ENCODE results near the gene CAPNS1. TPM values are rescaled to one million over a fixed set of nuclear protein-coding genes. Genes with fewer than 3 reads are reported as not detected.

Gene CAPNS1
- total RNA-seq, 2 donors from 2014 or later = 53.7 to 56.0 TPM

DNA sequence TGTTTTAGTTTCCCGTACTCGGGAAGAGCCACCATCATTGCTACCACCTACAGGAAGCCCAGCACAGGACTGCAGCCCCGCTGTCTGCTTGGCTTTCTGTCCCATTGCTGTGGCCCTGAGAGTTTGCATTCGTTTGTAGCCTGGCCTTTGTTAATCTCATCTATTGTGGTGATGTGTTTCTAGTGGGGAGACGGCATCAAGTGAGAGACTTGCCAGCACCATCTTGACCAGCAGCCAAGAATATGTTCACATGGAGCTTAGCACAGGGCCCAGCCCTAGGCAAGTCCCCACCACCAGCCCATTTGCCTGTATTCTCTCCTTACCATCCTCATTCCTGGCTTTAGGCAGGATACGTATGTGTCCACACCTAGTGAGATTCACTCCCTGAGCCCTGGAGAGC is 46.2 kb upstream of the CAPNS1 start:
- DNase-seq (no peak), ATAC-seq (no peak)
- no peak overlapping the region for H3K4me3 ChIP-seq
- no peaks in the 10 kb centered on the region for H3K27me3 ChIP-seq
- WGBS, 2 donors = 67 to 94% methylated on average over 5 to 6 of the region's 6 CpGs
- intact Hi-C loops (cut with DNase I) = no loop called here
- no peaks in the 10 kb centered on the region for H3K9me3 ChIP-seq
- H3K27ac ChIP-seq = no peak overlapping the region
- no peak for TF ChIP-seq POLR2A (IDR thresholded peaks at IDR 0.05)
- TF ChIP-seq CTCF (IDR thresholded peaks at IDR 0.05) = no peak
- no peaks in the 10 kb centered on the region for H3K4me1 ChIP-seq
- H3K36me3 ChIP-seq (replicated peaks in 1 of 2; ENCODE audit: insufficient read depth in 1 of 2, low read depth in 2 of 2) = no peaks in the 10 kb centered on the region

- Histone ChIP-seq H3K4me1 (no peaks in the 10 kb centered on the region), H3K9me3 (no peaks in the 10 kb centered on the region), H3K36me3 (replicated peaks in 1 of 2; ENCODE audit: insufficient read depth in 1 of 2, low read depth in 2 of 2) (no peaks in the 10 kb centered on the region), H3K4me3 (no peak overlapping the region), H3K27me3 (no peaks in the 10 kb centered on the region), H3K27ac (no peak overlapping the region)
- ATAC-seq (no peak), DNase-seq (no peak)
- no peak for TF ChIP-seq POLR2A (IDR thresholded peaks at IDR 0.05)
- 94 to 95% methylated on average over 6 of the region's 6 CpGs for WGBS, 2 donors
- intact Hi-C loops (cut with DNase I) = no loop called here
Measured at GRCh38 chr19:36097036-36097435, 42.8 kb upstream of the CAPNS1 start.

DNA sequence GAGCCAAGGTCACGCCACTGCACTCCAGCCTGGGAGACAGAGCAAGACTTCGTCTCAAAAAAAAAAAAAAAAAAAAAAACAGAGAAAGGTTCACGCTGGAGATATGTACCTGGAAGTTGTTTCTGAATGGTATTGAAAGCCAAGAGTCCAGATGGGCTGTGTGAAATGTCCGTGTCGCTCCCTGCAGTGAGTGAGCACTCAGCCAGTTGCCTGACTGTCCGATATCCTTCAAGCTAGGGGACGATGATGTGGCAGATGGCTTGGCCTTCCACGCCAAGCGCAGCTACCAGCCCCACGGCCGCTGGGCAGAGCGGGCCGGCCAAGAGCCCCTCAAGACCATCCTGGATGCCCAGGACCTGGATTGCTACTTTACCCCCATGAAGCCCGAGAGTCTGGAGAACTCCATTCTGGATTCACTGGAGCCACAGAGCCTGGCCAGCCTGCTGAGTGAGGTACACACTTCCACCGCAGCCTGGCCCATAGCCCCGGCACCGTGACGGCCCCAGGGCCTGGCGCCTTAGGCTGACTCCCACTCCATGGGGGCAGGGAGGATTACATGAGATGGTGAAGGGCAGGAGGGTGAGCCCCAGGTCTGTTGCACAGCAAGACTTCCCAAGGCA is 40.6 kb upstream of the CAPNS1 start:
- Histone ChIP-seq H3K4me3 (no peak overlapping the region), H3K9me3 (no peaks in the 10 kb centered on the region), H3K4me1 (no peaks in the 10 kb centered on the region), H3K36me3 (replicated peaks in 1 of 2; ENCODE audit: insufficient read depth in 1 of 2, low read depth in 2 of 2) (no peaks in the 10 kb centered on the region), H3K27ac (no peak overlapping the region), H3K27me3 (no peaks in the 10 kb centered on the region)
- no peak for ATAC-seq
- 75 to 85% methylated on average over 8 to 19 of the region's 19 CpGs for WGBS, 2 donors
- intact Hi-C loops (cut with DNase I) = no loop called here
- DNase-seq = no peak
- TF ChIP-seq CTCF (IDR thresholded peaks at IDR 0.05) (no peak), POLR2A (IDR thresholded peaks at IDR 0.05) (no peak)

GRCh38 chr19:36100476-36100875 is 39.4 kb upstream of the CAPNS1 start:
- ATAC-seq = no peak
- intact Hi-C loops (cut with DNase I) = no loop called here
- no peak overlapping the region for H3K4me3 ChIP-seq
- WGBS, 2 donors = 76 to 77% methylated on average over 3 to 5 of the region's 5 CpGs
- DNase-seq = no peak
- no peaks in the 10 kb centered on the region for H3K4me1 ChIP-seq
- H3K27me3 ChIP-seq = no peaks in the 10 kb centered on the region
- H3K27ac ChIP-seq = no peak overlapping the region
- no peaks in the 10 kb centered on the region for H3K9me3 ChIP-seq
- TF ChIP-seq CTCF (IDR thresholded peaks at IDR 0.05) (no peak), POLR2A (IDR thresholded peaks at IDR 0.05) (no peak)
- no peaks in the 10 kb centered on the region for H3K36me3 ChIP-seq (replicated peaks in 1 of 2; ENCODE audit: insufficient read depth in 1 of 2, low read depth in 2 of 2)

DNA sequence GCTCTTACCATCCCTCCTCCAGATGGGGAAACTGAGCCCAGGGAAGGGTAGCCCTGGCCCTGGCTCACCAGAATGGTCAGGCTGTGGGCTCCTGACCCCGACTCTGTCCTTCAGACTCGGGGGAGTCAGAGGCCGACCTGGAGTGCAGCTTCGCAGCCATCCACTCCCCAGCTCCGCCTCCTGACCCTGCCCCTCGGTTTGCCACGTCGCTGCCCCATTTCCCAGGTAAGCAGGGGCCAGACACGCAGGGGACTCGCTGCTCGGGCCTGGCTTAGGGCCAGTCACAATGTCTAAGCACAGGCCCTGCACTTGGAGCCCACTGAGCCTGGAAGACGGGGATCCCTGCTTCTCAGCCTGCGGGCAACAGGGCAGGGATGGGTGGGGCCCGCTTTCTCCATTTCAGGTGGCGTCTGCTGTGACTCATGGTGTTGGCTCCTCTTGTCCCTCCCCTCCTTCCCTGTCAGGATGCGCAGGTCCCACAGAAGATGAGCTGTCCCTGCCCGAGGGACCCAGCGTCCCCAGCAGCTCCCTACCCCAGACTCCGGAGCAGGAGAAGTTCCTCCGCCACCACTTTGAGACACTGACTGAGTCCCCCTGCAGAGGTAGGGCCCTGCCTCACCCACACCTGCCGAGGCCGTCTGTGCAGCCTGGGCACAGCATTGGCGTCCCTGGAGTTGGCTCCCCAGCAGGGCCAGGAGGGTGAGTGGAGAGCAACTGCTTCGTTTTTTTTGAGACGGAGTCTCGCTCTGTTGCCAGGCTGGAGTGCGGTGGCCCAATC is 38.1 kb upstream of the CAPNS1 start:
- WGBS, 2 donors = 85 to 87% methylated on average over 18 to 27 of the region's 27 CpGs
- H3K36me3 ChIP-seq (replicated peaks in 1 of 2; ENCODE audit: insufficient read depth in 1 of 2, low read depth in 2 of 2) = no peaks in the 10 kb centered on the region
- no peak overlapping the region for H3K4me3 ChIP-seq
- H3K27ac ChIP-seq = no peak overlapping the region
- ATAC-seq (no peak), DNase-seq (no peak)
- H3K27me3 ChIP-seq = no peaks in the 10 kb centered on the region
- H3K9me3 ChIP-seq = no peaks in the 10 kb centered on the region
- TF ChIP-seq CTCF (IDR thresholded peaks at IDR 0.05) = no peak
- no peaks in the 10 kb centered on the region for H3K4me1 ChIP-seq
- intact Hi-C loops (cut with DNase I) = no loop called here
